Activated naive CD8-positive, alpha-beta T cell treated with anti-CD3 and anti-CD28 coated beads, Interleukin-2, amount 50 U/mL, for 16 hours (primary cell): ENCODE data around the gene DQX1.
A peak's percentile ranks its signal among the peaks of the same experiment; 100 is the strongest.

Source experiments
- DNase-seq: peaks from one replicate; pipeline ENCODE4 v3.0.0-alpha.2; 2020; ENCODE audit warnings: low read depth, low spot score

Gene DQX1

GRCh38 chr2:74511104-74511989 lies 14.7 kb downstream of the DQX1 start:
- no peak for DNase-seq

DNA sequence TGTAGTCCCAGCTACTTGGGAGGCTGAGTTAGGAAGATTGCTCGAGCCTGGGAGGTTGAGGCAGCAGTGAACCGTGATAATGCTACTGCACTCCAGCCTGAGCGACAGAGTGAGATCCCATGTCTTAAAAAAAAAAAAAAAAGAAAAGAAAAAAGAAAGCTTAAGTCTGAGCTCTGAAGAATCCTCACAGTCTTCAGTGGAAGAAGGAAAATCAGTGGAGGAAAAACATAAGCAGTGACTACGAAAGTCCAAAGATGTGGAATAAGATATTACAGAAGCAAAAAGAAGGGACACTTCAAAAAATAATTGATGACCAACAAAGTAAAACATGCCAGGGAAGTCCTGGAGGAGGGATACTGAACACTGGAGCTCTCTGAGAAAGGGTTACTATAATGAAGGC lies 15.8 kb downstream of the DQX1 start:
- no peak for DNase-seq

DNA sequence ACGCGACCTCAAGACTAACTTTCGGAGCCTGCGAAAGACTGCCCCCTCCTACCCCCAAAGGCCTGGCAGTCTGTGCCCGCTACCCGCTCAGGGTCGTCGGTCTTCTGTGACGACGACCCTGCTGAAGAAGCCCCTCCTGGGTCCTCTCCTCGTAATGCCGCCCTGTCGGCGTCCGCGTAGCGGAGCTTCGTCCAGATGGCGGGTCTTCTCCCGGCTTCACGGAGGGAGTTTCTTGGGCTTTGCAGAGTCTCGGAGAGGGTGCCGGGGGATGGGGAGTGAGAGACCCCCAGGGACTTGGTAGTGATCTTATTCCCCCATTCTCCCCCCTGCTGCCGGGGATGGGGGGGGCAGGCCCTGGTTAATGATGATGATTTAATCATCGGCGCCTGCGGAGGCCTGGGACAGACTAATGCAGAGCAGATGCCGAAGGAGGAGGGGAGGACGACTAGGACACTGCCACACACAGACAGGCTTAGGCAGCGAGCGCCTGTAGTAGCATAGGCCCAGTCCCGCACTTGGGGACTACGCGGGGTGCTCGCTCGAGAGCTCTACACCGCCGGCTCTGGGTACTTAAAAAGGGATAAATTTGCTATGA lies 18.0 kb downstream of the DQX1 start:
- DNase-seq: no peak

DNA sequence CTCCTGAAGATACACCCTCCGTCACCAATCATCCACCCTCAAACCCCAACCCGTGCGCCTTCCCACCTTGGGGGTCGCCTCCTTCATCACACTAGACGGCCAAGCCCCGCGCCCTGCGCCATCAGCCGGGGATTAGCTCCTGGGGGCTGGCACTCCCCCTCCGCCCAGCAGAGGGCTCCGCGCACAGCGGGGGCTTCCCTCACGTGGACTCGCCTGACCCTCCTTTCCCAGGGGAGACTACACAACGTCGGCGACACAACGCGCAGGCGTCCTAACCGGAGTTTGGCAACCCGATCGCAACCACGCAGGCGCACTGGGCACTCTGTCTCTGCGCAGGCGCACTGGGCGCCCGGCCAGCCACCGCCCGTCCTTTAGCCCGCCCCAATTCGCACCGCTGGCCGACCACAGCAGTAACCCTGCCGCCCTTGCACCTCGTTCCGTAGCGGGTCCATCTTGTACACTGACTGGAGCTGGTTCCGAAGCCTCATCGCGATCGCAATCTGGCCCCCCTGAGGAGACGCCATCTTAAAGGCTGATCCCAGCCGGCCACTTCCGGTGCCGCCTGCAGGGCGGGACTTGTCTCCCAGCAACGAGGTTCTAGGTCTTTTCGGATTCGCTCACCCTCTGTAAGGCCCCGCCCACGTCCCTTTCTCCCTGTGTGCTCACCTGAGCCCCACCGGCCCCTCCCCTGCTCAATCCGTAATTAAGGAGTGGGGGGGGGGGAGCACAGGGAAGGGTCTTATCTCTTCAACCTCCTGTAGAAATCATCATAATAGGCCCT lies 18.7 kb downstream of the DQX1 start, which contains the start of gene PCGF1:
PCGF1 (minus strand) TSS at position 551 of the 781 bp plus-strand sequence; CDS start at position 524, 27 bp downstream.
- peak; percentile 98 for DNase-seq

DNA sequence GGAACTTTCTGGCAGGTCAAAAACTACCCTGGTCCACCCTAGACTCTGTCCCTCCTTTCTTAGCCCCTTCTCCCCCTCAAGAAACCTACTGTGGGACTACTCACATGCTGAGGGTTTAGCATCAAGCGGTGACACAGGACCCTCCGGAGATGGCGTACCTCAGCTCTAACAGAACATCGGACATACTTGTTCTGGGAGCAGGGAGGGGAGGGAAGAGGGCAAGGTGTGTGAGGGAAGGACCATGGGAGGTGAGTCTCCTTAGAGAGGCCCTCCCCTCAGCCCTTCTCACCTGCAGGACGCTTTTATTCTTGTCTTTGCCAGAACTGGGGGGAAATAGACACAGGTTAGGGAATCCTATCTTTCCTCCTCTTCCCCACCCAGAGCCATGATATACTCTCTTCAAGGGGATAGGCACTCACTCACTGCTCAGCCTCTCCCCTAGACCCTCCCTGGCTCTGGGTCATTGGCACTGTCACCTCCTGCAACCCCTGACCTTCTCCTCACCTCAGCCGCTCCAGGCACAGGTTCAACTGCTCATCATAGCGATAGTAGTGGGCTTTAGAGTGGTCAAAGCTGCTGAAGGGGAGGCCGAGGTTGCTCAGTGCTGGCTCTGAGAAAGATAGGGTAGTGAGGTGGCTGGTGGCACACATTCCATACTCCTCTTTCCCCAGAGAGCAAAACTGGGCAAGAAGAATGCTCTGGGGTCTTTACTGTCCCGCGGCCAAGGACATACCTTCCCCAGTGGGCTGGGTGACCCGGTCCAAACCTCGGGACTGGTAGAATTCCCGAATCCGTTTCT lies 20.4 kb downstream of the DQX1 start:
- DNase-seq: no peak

DNA sequence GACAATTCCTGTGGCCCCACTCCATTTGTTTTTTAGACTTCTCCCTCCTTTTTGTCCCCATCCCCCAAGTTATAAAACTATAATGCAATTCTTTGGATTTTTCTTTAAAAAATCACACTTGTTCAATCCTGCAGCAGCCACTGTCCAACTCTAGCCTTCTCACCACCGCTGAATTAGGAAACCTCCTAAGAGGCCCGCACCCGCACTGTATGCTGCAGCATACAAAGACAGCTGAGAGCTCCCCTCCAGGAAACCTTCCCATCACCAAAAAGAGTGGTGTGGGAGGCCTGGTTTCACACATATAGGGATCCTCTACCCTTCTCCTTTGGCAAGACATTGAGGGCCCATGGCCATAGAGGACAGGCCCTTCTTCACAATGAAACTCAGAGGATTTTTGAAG lies 21.4 kb downstream of the DQX1 start:
- DNase-seq: no peak

- no peak for DNase-seq
Measured at GRCh38 chr2:74503506-74504475, 22.2 kb downstream of the DQX1 start.

DNA sequence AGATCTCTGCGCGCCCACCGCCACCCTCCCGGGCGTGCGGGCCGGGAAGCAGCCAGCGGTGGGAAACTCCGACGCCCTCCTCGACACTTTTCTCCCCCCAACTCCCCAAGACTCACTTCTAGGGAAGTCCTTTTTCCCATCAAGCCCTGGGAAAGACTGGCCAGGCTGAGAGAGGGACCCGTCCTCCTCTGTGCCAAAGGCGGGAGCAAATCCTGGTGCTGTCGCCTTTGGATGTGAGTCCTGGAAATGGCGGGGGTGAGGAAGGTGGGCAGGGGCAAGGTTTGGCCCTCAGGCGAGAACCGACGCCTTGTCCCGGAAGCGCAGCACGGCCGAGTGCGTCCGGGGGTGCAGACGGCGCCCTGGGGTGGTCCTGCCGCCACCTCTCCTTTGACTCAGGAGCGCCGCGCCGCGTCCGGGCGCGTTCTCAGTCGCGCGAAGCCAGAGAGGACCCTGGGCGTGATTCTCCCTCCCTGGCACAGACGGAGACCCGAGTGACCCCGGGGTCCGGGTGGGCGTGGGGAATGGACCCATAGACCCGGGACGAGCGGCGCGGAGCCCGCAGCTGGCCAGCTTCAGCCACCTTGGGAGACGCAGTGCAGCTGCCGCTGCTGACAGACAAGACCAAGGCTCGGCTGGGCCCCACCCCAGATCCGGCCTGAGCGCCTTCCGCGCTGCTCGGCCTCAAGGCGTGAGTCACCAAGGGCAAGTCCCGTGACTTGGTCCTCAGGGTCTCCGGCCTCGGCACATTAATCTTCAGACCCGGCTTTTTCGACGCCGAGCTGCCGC lies 23.1 kb downstream of the DQX1 start:
- DNase-seq: no peak

GRCh38 chr2:74502147-74502719 lies 23.8 kb downstream of the DQX1 start:
- DNase-seq: no peak

DNA sequence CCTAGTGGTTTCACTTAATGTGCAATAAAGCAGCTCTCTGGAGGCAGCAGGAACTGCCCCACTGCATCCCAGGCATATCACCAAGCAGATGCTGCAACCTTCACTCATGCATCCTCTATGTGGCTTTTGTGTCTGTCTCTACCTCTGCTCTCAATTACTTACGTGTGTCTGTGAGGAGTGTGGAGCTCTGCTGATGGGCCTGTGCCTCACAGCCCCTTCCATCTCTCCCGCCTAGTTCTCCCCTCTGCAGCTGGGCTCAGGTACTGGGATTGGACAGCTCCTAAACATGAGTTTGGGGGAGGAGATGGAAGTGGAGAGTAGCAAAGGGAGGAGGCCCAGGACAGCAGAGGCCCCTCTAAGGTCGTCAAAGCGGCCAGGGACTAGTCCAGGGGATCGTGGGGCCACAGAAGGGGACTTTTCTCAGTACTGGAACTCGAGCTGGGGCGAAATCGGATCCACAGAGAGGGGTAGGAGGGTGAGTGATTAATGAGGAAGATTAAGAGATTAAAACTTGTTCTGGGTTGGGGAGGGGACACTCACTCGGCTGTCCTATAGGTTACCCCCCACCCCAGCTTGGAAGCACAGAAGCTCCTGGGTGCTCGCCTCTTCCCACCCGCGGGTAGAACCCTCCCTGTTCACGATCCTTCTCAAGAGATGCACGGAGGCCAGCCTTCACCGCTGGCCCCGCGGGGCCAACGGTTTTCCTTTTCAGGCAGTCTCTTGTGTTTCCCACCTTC lies 24.5 kb downstream of the DQX1 start:
- DNase-seq: no peak

DNA sequence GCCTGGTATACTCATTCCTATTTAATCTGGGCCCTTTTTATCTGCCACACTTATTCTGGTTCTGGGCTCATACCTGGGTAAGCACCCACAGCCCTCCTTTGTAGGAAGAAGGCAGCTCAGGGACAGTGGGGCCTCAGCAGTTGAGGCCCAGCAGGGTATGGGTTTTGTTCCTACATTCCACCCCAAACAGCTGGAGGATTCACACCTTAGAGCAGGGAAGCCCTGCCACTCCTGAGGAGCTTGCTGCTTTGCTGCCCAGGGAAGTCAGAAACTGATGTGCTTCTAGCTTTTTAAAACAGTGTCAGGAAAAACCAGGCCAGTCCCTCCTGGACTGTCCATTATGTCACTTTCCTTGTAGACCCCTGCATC lies 25.5 kb downstream of the DQX1 start:
- DNase-seq: no peak

GRCh38 chr2:74499940-74500577 lies 26.0 kb downstream of the DQX1 start:
- no peak for DNase-seq

DNA sequence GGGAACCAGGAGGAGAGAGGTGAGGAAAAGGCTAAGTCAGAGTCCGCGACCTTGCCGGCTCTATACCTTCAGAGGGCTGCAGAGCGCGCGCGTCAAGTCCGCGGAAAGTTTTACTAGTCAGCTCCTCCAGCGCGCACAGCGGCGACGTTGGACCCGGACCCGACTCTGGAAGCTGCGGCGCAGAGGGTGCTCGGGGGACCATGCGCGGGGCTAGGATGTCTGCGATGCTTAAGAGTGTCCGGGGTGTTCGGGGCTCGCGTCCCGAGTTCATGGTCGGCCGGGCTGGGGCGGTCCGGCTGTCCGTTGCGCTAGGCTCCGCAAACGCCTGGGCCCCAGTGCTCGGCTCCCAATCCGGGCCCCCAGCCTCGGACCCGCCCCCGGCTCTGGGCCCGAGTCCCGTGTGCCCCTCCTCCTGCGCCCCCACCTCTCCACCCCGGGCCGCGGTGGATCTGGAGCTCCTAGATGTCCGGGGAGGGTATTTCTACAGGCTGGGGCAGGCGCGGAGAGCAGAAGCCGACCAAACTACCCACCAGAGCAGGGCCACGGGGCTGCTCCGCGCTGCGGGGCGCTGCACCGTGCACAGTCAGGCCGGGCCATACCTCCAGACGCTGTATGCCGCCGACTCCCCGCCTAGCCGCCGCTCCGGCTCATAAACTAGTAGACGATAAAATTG lies 26.6 kb downstream of the DQX1 start, which contains the start of gene LBX2:
LBX2 (minus strand) TSS at position 337 of the 673 bp plus-strand sequence; CDS start at position 271, 66 bp downstream.
- DNase-seq: no peak

DNA sequence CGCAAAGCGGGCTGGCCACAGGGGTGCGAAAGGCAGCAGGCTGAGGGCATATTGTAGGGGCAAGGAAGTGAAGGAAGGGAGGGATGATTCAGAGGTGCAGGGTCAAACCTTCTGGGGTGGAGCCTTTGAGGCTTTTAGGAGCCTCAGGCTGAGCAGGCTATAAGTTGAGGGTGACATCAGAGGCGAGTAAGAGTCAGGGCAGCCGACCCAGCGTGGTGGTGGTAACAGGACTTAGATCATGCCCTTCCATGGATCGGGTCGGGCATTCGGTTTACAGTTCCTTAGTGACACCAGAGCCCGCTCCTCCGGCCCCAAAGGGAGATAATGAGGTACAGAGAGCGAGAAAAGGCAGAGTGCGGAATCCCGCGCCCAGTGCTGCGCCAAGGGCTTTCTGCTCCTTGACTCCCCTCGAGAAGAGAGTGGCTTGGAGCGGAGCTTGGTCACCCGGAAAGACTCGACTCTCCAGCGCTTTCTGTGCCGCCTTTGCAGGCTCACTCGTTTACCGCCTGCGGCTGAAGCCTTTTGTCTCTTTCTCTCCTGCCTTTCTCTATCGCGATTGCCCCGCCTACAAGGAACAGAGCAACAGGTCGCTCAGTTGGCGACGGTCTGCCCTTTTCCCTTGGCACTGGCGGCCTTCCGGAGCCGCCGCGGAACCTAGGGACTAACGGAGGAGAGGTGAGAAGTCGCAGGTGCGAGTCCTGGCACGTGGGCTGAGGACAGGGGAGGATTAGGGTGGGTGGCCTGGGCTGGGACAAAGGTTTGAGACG lies 27.3 kb downstream of the DQX1 start:
- no peak for DNase-seq

GRCh38 chr2:74497777-74498499 lies 28.1 kb downstream of the DQX1 start:
- DNase-seq: no peak
